Astrocyte (in vitro differentiated cells and primary cell): Measurements from ENCODE around the gene IL31.

ENCODE experiments used
- CTCF ChIP-seq: IDR thresholded peaks from 2 replicates; pipeline ENCODE4 v1.5.1; 2011; ENCODE audit warnings: low read depth, mild to moderate bottlenecking, inconsistent platforms, low read length, moderate library complexity; ENCODE audit not compliant: insufficient read depth
- EZH2 ChIP-seq: IDR thresholded peaks from 2 replicates; pipeline ENCODE4 v1.6.1; 2012; ENCODE audit warnings: mild to moderate bottlenecking, low read length, inconsistent platforms; ENCODE audit not compliant: insufficient read depth

DNA sequence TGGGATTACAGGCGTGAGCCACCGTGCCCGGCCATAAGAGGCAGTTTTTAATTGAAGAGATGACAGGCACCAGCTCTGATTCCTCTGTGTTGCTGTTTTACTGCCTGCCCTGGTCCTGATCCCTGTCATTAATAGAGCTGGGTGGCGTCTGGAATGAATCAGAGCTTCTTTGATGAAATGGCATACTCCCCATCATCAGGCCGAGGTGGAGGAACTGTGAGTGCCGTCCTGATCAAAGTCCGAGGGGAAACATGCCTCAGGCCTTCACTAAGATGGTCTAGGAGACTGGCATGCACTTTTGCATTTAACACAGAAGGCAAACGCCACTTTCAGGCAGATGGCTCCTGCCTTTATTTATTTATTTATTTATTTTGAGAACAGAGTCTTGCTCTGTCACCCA lies 34.1 kb downstream of the IL31 start:
- no peak for TF ChIP-seq CTCF
- no peak for TF ChIP-seq EZH2
